ENCODE results near the gene LCE1F.

LCE1F gene

GRCh38 chr1:152777510-152778137 lies 2.7 kb downstream of the LCE1F start:
- DNase-seq: peak; percentile 17 to 27 (median 25)

GRCh38 chr1:152783095-152783494 lies 8.2 kb downstream of the LCE1F start:
- DNase-seq: no peak

GRCh38 chr1:152786077-152786476 lies 11.1 kb downstream of the LCE1F start, which contains the start of gene LCE1E:
Gene LCE1E (plus strand): TSS chr1:152786257. CDS start chr1:152787300, 1,043 bp downstream.
- no peak for DNase-seq

GRCh38 chr1:152795686-152796085 lies 20.7 kb downstream of the LCE1F start:
- DNase-seq: no peak

GRCh38 chr1:152796421-152796820 lies 21.5 kb downstream of the LCE1F start, which contains the start of gene LCE1D:
Gene LCE1D (plus strand): TSS chr1:152796721. CDS start chr1:152797795, 1,074 bp downstream.
- no peak for DNase-seq

GRCh38 chr1:152801333-152801732 lies 26.4 kb downstream of the LCE1F start:
- no peak for DNase-seq

GRCh38 chr1:152806576-152806975 lies 31.6 kb downstream of the LCE1F start, which contains the start of gene LCE1C:
Gene LCE1C (minus strand): TSS chr1:152806651. CDS start chr1:152805478, 1,173 bp downstream.
- no peak for DNase-seq

- no peak for DNase-seq
These were observed 36.1 kb downstream of the LCE1F start for GRCh38 chr1:152811050-152811449.

GRCh38 chr1:152811671-152812070 lies 36.7 kb downstream of the LCE1F start, which contains the start of gene LCE1B:
Gene LCE1B (plus strand): TSS chr1:152811971. CDS start chr1:152812447, 476 bp downstream.
- no peak for DNase-seq

- no peak for DNase-seq
These were observed 42.4 kb downstream of the LCE1F start for GRCh38 chr1:152817309-152817708.

- DNase-seq: no peak
These were observed 48.4 kb downstream of the LCE1F start for GRCh38 chr1:152823294-152823693.

GRCh38 chr1:152824964-152825363 lies 50.0 kb downstream of the LCE1F start:
- DNase-seq: no peak
